Stimulated activated CD4-positive, alpha-beta T cell treated with anti-CD3 and anti-CD28 coated beads, Interleukin-2, amount 100 ng/mL, for 48 hours (primary cell): ENCODE results near the gene HSDL1.

Source experiments
- DNase-seq, 2 donors: peaks; one replicate each; pipeline ENCODE4 v3.0.0-alpha.2; 2020

HSDL1 gene

GRCh38 chr16:84144859-84145639, at the start of gene HSDL1, which contains the start of gene DNAAF1:
Gene HSDL1, minus strand, starts transcription at chr16:84145177. Its CDS starts 13,856 bp downstream, at chr16:84131321.
Gene DNAAF1, plus strand, starts transcription at chr16:84145308. Its CDS starts 133 bp downstream, at chr16:84145441.
- peak; percentile 94 to 97 for DNase-seq

GRCh38 chr16:84194018-84194417, 49.0 kb upstream of the HSDL1 start:
- DNase-seq = no peak

GRCh38 chr16:84193480-84193879, 48.5 kb upstream of the HSDL1 start:
- no peak for DNase-seq

- DNase-seq = no peak
Measured at GRCh38 chr16:84191466-84191865, 46.5 kb upstream of the HSDL1 start.

- DNase-seq = no peak
Measured at GRCh38 chr16:84190731-84191388, 45.9 kb upstream of the HSDL1 start, which contains the start of gene ADAD2. Gene ADAD2, plus strand, starts transcription at chr16:84191157. Its CDS starts 74 bp downstream, at chr16:84191231.

- DNase-seq = peak; percentile 90 to 95
Measured at GRCh38 chr16:84186685-84187437, 41.9 kb upstream of the HSDL1 start, which contains the start of gene TAF1C. Gene TAF1C, minus strand, starts transcription at chr16:84187057. Its CDS starts 2,069 bp downstream, at chr16:84184988.

- DNase-seq = no peak
Measured at GRCh38 chr16:84184775-84185174, 39.8 kb upstream of the HSDL1 start.

- no peak for DNase-seq
Measured at GRCh38 chr16:84183911-84184591, 39.1 kb upstream of the HSDL1 start.

GRCh38 chr16:84183572-84183875, 38.5 kb upstream of the HSDL1 start:
- no peak for DNase-seq

GRCh38 chr16:84182680-84183571, 37.9 kb upstream of the HSDL1 start:
- no peak for DNase-seq

GRCh38 chr16:84182104-84182503, 37.1 kb upstream of the HSDL1 start:
- DNase-seq = no peak

GRCh38 chr16:84181144-84181915, 36.4 kb upstream of the HSDL1 start:
- no peak for DNase-seq

GRCh38 chr16:84180519-84181140, 35.7 kb upstream of the HSDL1 start:
- no peak for DNase-seq

GRCh38 chr16:84179612-84180320, 34.8 kb upstream of the HSDL1 start:
- DNase-seq = no peak

GRCh38 chr16:84178892-84179611, 34.1 kb upstream of the HSDL1 start:
- no peak for DNase-seq

- DNase-seq = no peak
Measured at GRCh38 chr16:84178146-84178765, 33.3 kb upstream of the HSDL1 start.

- DNase-seq = no peak
Measured at GRCh38 chr16:84177741-84178073, 32.7 kb upstream of the HSDL1 start.

- no peak for DNase-seq
Measured at GRCh38 chr16:84176192-84177053, 31.4 kb upstream of the HSDL1 start.
